IMR-90 (cell line): ENCODE data around the gene QPRT. TPM values are rescaled to one million over a fixed set of nuclear protein-coding genes. Genes with fewer than 3 reads are reported as not detected.

Experiments
- ATAC-seq: fragments of 200-7000 bp; cut with Tn5 transposase; 2 replicates; pipeline ENCODE4 v1.9.1; 2020; ENCODE audit warnings: low read depth, mild to moderate bottlenecking, moderate library complexity
- BruUV-seq: library from RNA; stranded (reverse); fragments of 400-500 nt; replicated peaks from 2 replicates; lab custom pipeline; 2021; lab: Mats Ljungman, UMichigan
- CTCF ChIA-PET: fragments of 300-600 bp; formaldehyde crosslinking; extraction: SDS; loops from one replicate; lab custom pipeline; 2021; ENCODE audit warnings: antibody characterized with exemption; lab: Yijun Ruan, JAX
- POLR2A ChIA-PET: fragments of 300-600 bp; sonication (Branson Sonifier 250); formaldehyde crosslinking; loops from one replicate; lab custom pipeline; 2022; ENCODE audit warnings: antibody characterized with exemption; ENCODE audit not compliant: unreplicated experiment; lab: Charles Lee
- DNase-seq: peaks from one replicate; pipeline ENCODE4 v3.0.0; 2013
- H2AFZ ChIP-seq: replicated peaks from 2 replicates; pipeline ENCODE3; 2013; ENCODE audit warnings: low read length, mild to moderate bottlenecking; ENCODE audit not compliant: poor library complexity
- H2AK5ac ChIP-seq: 2 replicates; pipeline ENCODE4 v1.6.1; 2013; ENCODE audit warnings: low read depth, low read length, inconsistent platforms
- H2AK9ac ChIP-seq: replicated peaks from 2 replicates; pipeline ENCODE3; 2013; ENCODE audit warnings: mild to moderate bottlenecking, low read depth, low read length, moderate library complexity; ENCODE audit not compliant: poor library complexity
- H2BK120ac ChIP-seq: 2 replicates; pipeline ENCODE4 v1.6.1; 2013; ENCODE audit warnings: low read depth, low read length, inconsistent platforms
- H2BK15ac ChIP-seq: 3 replicates; pipeline ENCODE4 v1.6.1; 2013; ENCODE audit warnings: low read depth, low read length, inconsistent platforms
- H2BK20ac ChIP-seq: 2 replicates; pipeline ENCODE4 v1.6.1; 2013; ENCODE audit warnings: low read depth, mild to moderate bottlenecking, inconsistent platforms, low read length, moderate library complexity
- H2BK5ac ChIP-seq: 2 replicates; pipeline ENCODE4 v1.6.1; 2013; ENCODE audit warnings: mild to moderate bottlenecking, low read depth, low read length, inconsistent platforms; ENCODE audit not compliant: poor library complexity, severe bottlenecking
- H3K14ac ChIP-seq: replicated peaks from 2 replicates; pipeline ENCODE4 v1.6.1; 2013; ENCODE audit warnings: low read depth, low read length, inconsistent platforms
- H3K18ac ChIP-seq: 2 replicates; pipeline ENCODE4 v1.6.1; 2013; ENCODE audit warnings: low read depth, low read length, control low read depth
- H3K23ac ChIP-seq: 2 replicates; pipeline ENCODE4 v1.6.1; 2013; ENCODE audit warnings: low read depth, low read length, inconsistent platforms
- H3K27ac ChIP-seq: 2 replicates; pipeline ENCODE4 v1.5.1; 2013; ENCODE audit warnings: mild to moderate bottlenecking, control low read depth, low read length; ENCODE audit not compliant: insufficient read depth
- H3K27me3 ChIP-seq: 2 replicates; pipeline ENCODE4 v1.6.1; 2013; ENCODE audit warnings: low read length; ENCODE audit not compliant: control insufficient read depth, insufficient read depth
- H3K36me3 ChIP-seq: 2 replicates; pipeline ENCODE4 v1.6.1; 2013; ENCODE audit warnings: low read length, mixed read lengths; ENCODE audit not compliant: control insufficient read depth, insufficient read depth
- H3K4ac ChIP-seq: 2 replicates; pipeline ENCODE4 v1.6.1; 2013; ENCODE audit warnings: low read depth, low read length, inconsistent platforms
- H3K4me1 ChIP-seq: 2 replicates; pipeline ENCODE4 v1.6.1; 2013; ENCODE audit warnings: low read length, mixed read lengths; ENCODE audit not compliant: control insufficient read depth, insufficient read depth
- H3K4me2 ChIP-seq: 2 replicates; pipeline ENCODE4 v1.6.1; 2013; ENCODE audit warnings: low read depth, mild to moderate bottlenecking, control low read depth, low read length, moderate library complexity
- H3K4me3 ChIP-seq: 2 replicates; pipeline ENCODE4 v1.5.1; 2013; ENCODE audit warnings: low read depth, mild to moderate bottlenecking, control low read depth, low read length, moderate library complexity; ENCODE audit not compliant: insufficient read depth
- H3K56ac ChIP-seq: 2 replicates; pipeline ENCODE4 v1.6.1; 2013; ENCODE audit warnings: low read length, inconsistent platforms; ENCODE audit not compliant: insufficient read depth; ENCODE audit errors: extremely low read depth
- H3K79me1 ChIP-seq, 2 experiments: 2 replicates each; pipeline ENCODE4 v1.6.1; 2013; ENCODE audit warnings: low read length in 2 of 2, inconsistent platforms in 1 of 2, low read depth in 1 of 2
- H3K9ac ChIP-seq: 2 replicates; pipeline ENCODE4 v1.6.1; 2013; ENCODE audit warnings: low read depth, low read length, control low read depth
- H3K9me1 ChIP-seq: 2 replicates; pipeline ENCODE4 v1.6.1; 2013; ENCODE audit warnings: low read length, inconsistent platforms; ENCODE audit not compliant: insufficient read depth
- H3K9me3 ChIP-seq: 2 replicates; pipeline ENCODE4 v1.6.1; 2013; ENCODE audit warnings: low read length; ENCODE audit not compliant: control insufficient read depth, insufficient read depth
- H4K20me1 ChIP-seq: 2 replicates; pipeline ENCODE4 v1.6.1; 2013; ENCODE audit warnings: low read length, inconsistent platforms; ENCODE audit not compliant: insufficient read depth
- H4K5ac ChIP-seq: 2 replicates; pipeline ENCODE4 v1.6.1; 2013; ENCODE audit warnings: mild to moderate bottlenecking, low read depth, low read length, control low read depth
- H4K8ac ChIP-seq, 2 experiments: 2 replicates each; pipeline ENCODE4 v1.6.1; 2013; ENCODE audit warnings: low read depth in 2 of 2, low read length in 2 of 2, control low read depth in 1 of 2, inconsistent platforms in 1 of 2
- H4K91ac ChIP-seq: 2 replicates; pipeline ENCODE4 v1.6.1; 2013; ENCODE audit warnings: low read depth, low read length, inconsistent platforms; ENCODE audit not compliant: insufficient read depth
- MAFK ChIP-seq: IDR thresholded peaks from 2 replicates; pipeline ENCODE4 v1.6.1; 2012; ENCODE audit warnings: low read depth, low read length, improper control_type of control experiment
- SMC3 ChIP-seq: fragments of 150-350 bp; IDR thresholded peaks from 2 replicates; pipeline ENCODE4 v1.6.1; 2016; ENCODE audit warnings: low read depth, mild to moderate bottlenecking, antibody characterized with exemption, low read length, moderate library complexity
- WGBS, 2 experiments: methylation state at CpG; one replicate each; pipeline versions ENCODE4 v1.1.5 to v1.1.7; 2013; ENCODE audit warnings: missing lambda C conversion rate in 2 of 2; ENCODE audit not compliant: insufficient read length in 1 of 2; ENCODE audit errors: extremely low coverage in 2 of 2; 5-methylcytosine and 5-hydroxymethylcytosine counted together
- dilution Hi-C: fragments of 300-500 bp; cut with HindIII; formaldehyde crosslinking; loops from one replicate; pipeline ENCODE4 v1.14.3; 2018; ENCODE audit warnings: low sequenced_read_pairs; ENCODE audit not compliant: unreplicated experiment
- in situ Hi-C: fragments of 300-500 bp; cut with MboI; formaldehyde crosslinking; loops from 3 replicates; pipeline ENCODE4 v1.14.3; 2019; ENCODE audit warnings: low sequenced_read_pairs, inconsistent platforms, mixed read lengths
- intact Hi-C: fragments of 100-400 bp; cut with micrococcal nuclease; formaldehyde crosslinking; loops from 2 replicates; pipeline ENCODE4 v1.10.0; 2022
- polyA plus RNA-seq, 3 experiments: library from polyadenylated mRNA; depleted of rRNA; stranded (reverse); fragments of >200 nt; gene quantifications; 2 replicates each; pipeline ENCODE4 v1.2.3, GENCODE V29; 2012; ENCODE audit warnings: low replicate concordance in 1 of 3
- total RNA-seq: library from RNA; depleted of rRNA; stranded (reverse); fragments of >200 nt; gene quantifications from 2 replicates; pipeline ENCODE4 v1.2.3, GENCODE V29; 2012
- TF ChIP-seq, protein P1 (sequence below): fragments of 150-350 bp; IDR thresholded peaks from 2 replicates; pipeline ENCODE4 v1.6.1; 2016; ENCODE audit warnings: low read depth, mild to moderate bottlenecking, low read length, moderate library complexity, borderline replicate concordance

QPRT gene
- total and polyA plus RNA-seq, 2 of the 4 experiments (the other 2 are of a cell fraction) = 3.4 to 6.3 TPM

GRCh38 chr16:29686740-29687332 is 7.9 kb downstream of the QPRT start:
- Histone ChIP-seq H4K91ac (no peak overlapping the region), H2BK20ac (no peak overlapping the region), H3K56ac (no peak overlapping the region), H3K27ac (no peak overlapping the region), H2BK5ac (no peak overlapping the region), H3K4me3 (no peak overlapping the region), H4K5ac (no peak overlapping the region), H3K18ac (no peak overlapping the region), H3K9me1 (no peaks in the 10 kb centered on the region), H2BK120ac (no peak overlapping the region), H3K79me1 (no peaks in the 10 kb centered on the region), H3K36me3 (peaks cover 2% of the 10 kb centered on the region; the same call in 1 of the 2 replicates), H3K9ac (no peak overlapping the region), H3K23ac (no peak overlapping the region), H2AK9ac (no peak overlapping the region), H3K9me3 (no peaks in the 10 kb centered on the region), H2AK5ac (no peak overlapping the region), H4K20me1 (no peaks in the 10 kb centered on the region), H3K4ac (no peak overlapping the region), H2BK15ac (no peak overlapping the region), H3K27me3 (no peaks in the 10 kb centered on the region), H3K4me1 (no peaks in the 10 kb centered on the region), H3K4me2 (no peak overlapping the region), H2AFZ (no peak overlapping the region), H3K14ac (no peak overlapping the region), H4K8ac (no peak overlapping the region)
- CTCF ChIA-PET = interaction anchor here (0.7 kb wide), 1 partner anchor 13 kb away, joined by 4 read pairs; no protein-coding TSS in a partner anchor
- POLR2A ChIA-PET = no interaction called here
- WGBS, 2 experiments = 60% methylated on average over 1 of the region's 9 CpGs; no CpG with 5 or more reads in 1 of the 2 experiments
- DNase-seq (no peak), ATAC-seq (no peak)
- in situ Hi-C loops (no loop called here), intact Hi-C loops (no loop called here), dilution Hi-C loops (no loop called here)
- TF ChIP-seq SMC3 (no peak), MAFK (no peak)
- TF ChIP-seq, protein P1, sequence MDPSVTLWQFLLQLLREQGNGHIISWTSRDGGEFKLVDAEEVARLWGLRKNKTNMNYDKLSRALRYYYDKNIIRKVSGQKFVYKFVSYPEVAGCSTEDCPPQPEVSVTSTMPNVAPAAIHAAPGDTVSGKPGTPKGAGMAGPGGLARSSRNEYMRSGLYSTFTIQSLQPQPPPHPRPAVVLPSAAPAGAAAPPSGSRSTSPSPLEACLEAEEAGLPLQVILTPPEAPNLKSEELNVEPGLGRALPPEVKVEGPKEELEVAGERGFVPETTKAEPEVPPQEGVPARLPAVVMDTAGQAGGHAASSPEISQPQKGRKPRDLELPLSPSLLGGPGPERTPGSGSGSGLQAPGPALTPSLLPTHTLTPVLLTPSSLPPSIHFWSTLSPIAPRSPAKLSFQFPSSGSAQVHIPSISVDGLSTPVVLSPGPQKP = no peak
- BruUV-seq = no TSS peak
